Tibial artery (tissue), 4 donors: Measurements from ENCODE around the gene SAMD7.

Experiments used
- DNase-seq, 2 donors: peaks; one replicate each; pipeline ENCODE4 v3.0.0-alpha.2; 2019
- H3K27ac ChIP-seq, 2 donors: fragments of 200-600 bp; sonication (generic) in 1 of 2; 1 replicate in 1 of 2; 2 replicates in 1 of 2; pipeline ENCODE4 v1.5.1; 2018 to 2019; ENCODE audit warnings: mild to moderate bottlenecking in 1 of 2
- H3K27me3 ChIP-seq, 2 donors: fragments of 200-600 bp; sonication (generic) in 1 of 2; one replicate each; pipeline versions ENCODE4 v1.5.1 to v1.6.0; 2016 to 2019
- H3K36me3 ChIP-seq, 3 donors: fragments of 200-600 bp; sonication (generic) in 2 of 3; one replicate each; pipeline ENCODE4 v1.5.1; 2016 to 2019; ENCODE audit warnings: mild to moderate bottlenecking in 2 of 3
- H3K4me1 ChIP-seq, 4 donors: fragments of 200-600 bp; sonication (generic) in 2 of 4; 1 replicate in 3 of 4; 2 replicates in 1 of 4; pipeline ENCODE4 v1.5.1; 2016 to 2019
- H3K4me3 ChIP-seq, 2 donors: fragments of 200-600 bp; sonication (generic) in 1 of 2; 1 replicate in 1 of 2; 2 replicates in 1 of 2; pipeline ENCODE4 v1.5.1; 2018 to 2019; ENCODE audit warnings: mild to moderate bottlenecking in 2 of 2
- H3K9me3 ChIP-seq, 3 donors: fragments of 200-600 bp; sonication (generic) in 1 of 3; one replicate each; pipeline ENCODE4 v1.5.1; 2016 to 2019
- CTCF ChIP-seq, 2 experiments: fragments of 200-600 bp in 1 of 2; fragments of 450-650 bp in 1 of 2; IDR thresholded peaks; one replicate each; pipeline ENCODE4 v1.5.1; 2017 to 2019; ENCODE audit warnings: antibody characterized with exemption in 2 of 2, mild to moderate bottlenecking in 1 of 2, moderate library complexity in 1 of 2
- intact Hi-C: fragments of 100-400 bp; cut with DNase I; formaldehyde crosslinking; loops from one replicate; pipeline ENCODE4 v1.15.0; 2023; ENCODE audit warnings: low total_unique reads

Gene SAMD7

GRCh38 chr3:169946336-169946735 lies 35.0 kb downstream of the SAMD7 start:
- no peak for TF ChIP-seq CTCF (IDR thresholded peaks at IDR 0.05)
- no peaks in the 10 kb centered on the region for H3K9me3 ChIP-seq
- H3K4me1 ChIP-seq = no peaks in the 10 kb centered on the region
- peaks cover 0 to 6% of the 10 kb centered on the region in 2 donors for H3K27me3 ChIP-seq
- intact Hi-C loops = no loop called here
- DNase-seq = no peak
- H3K4me3 ChIP-seq = no peak overlapping the region
- H3K27ac ChIP-seq = no peak overlapping the region
- H3K36me3 ChIP-seq = no peaks in the 10 kb centered on the region

- no peak overlapping the region for H3K27ac ChIP-seq
- no peak overlapping the region for H3K4me3 ChIP-seq
- no peaks in the 10 kb centered on the region for H3K36me3 ChIP-seq
- no peaks in the 10 kb centered on the region for H3K9me3 ChIP-seq
- no peak for DNase-seq
- TF ChIP-seq CTCF (IDR thresholded peaks at IDR 0.05) = no peak
- intact Hi-C loops = no loop called here
- H3K4me1 ChIP-seq = no peaks in the 10 kb centered on the region
- no peaks in the 10 kb centered on the region for H3K27me3 ChIP-seq
These were observed 37.4 kb downstream of the SAMD7 start for GRCh38 chr3:169948559-169949448.

- Histone ChIP-seq H3K4me3 (no peak overlapping the region), H3K36me3 (no peaks in the 10 kb centered on the region), H3K4me1 (no peaks in the 10 kb centered on the region), H3K27ac (no peak overlapping the region), H3K27me3 (peaks cover 0 to 3% of the 10 kb centered on the region in 2 donors), H3K9me3 (no peaks in the 10 kb centered on the region)
- TF ChIP-seq CTCF (IDR thresholded peaks at IDR 0.05) = no peak
- no peak for DNase-seq
- intact Hi-C loops = no loop called here
These were observed 40.7 kb downstream of the SAMD7 start for GRCh38 chr3:169952045-169952444.

GRCh38 chr3:169953462-169954141 lies 42.2 kb downstream of the SAMD7 start:
- Histone ChIP-seq H3K4me1 (no peaks in the 10 kb centered on the region), H3K27me3 (peaks cover 0 to 3% of the 10 kb centered on the region in 2 donors), H3K4me3 (no peak overlapping the region), H3K9me3 (no peaks in the 10 kb centered on the region), H3K27ac (no peak overlapping the region), H3K36me3 (no peaks in the 10 kb centered on the region)
- intact Hi-C loops = no loop called here
- DNase-seq = no peak
- no peak for TF ChIP-seq CTCF (IDR thresholded peaks at IDR 0.05)

- DNase-seq = no peak
- no peak for TF ChIP-seq CTCF (IDR thresholded peaks at IDR 0.05)
- H3K36me3 ChIP-seq = no peaks in the 10 kb centered on the region
- H3K4me1 ChIP-seq = no peaks in the 10 kb centered on the region
- H3K27ac ChIP-seq = no peak overlapping the region
- no peaks in the 10 kb centered on the region for H3K9me3 ChIP-seq
- H3K4me3 ChIP-seq = no peak overlapping the region
- intact Hi-C loops = no loop called here
- H3K27me3 ChIP-seq = peaks cover 0 to 3% of the 10 kb centered on the region in 2 donors
These were observed 42.9 kb downstream of the SAMD7 start for GRCh38 chr3:169954142-169954756.
